Measurements from ENCODE around the gene SNX6. TPM values are rescaled to one million over a fixed set of nuclear protein-coding genes. Genes with fewer than 3 reads are reported as not detected.
"Not testable (repeated sequence)": the region's sequence is repeated elsewhere in the genome, so short reads cannot be mapped to it uniquely, and the experiment has no call there.

The SNX6 gene
- total RNA-seq, 2 experiments from 2014 or later = 62.0 to 65.4 TPM

GRCh38 chr14:34562037-34562775 is 67.7 kb downstream of the SNX6 start:
- not testable (repeated sequence) for H3K4me3 Mint-ChIP-seq, DNase-seq, H3K9me3 Mint-ChIP-seq, H3K27ac Mint-ChIP-seq, H3K4me1 Mint-ChIP-seq, H3K27me3 Mint-ChIP-seq, H3K36me3 Mint-ChIP-seq

- H3K4me3 Mint-ChIP-seq, H3K36me3 Mint-ChIP-seq, H3K4me1 Mint-ChIP-seq, H3K27me3 Mint-ChIP-seq, H3K9me3 Mint-ChIP-seq, H3K27ac Mint-ChIP-seq, DNase-seq: not testable (repeated sequence)
Observed at GRCh38 chr14:34556498-34556829, 73.5 kb downstream of the SNX6 start.

- H3K27me3 Mint-ChIP-seq = not testable (repeated sequence)
Observed at GRCh38 chr14:34555583-34556497, 74.1 kb downstream of the SNX6 start.

GRCh38 chr14:34554540-34555250 is 75.3 kb downstream of the SNX6 start:
- Mint-ChIP-seq H3K36me3 (no peaks in the 10 kb centered on the region), H3K27ac (peak overlapping the region; percentile 55), H3K4me3 (peak overlapping the region; percentile 23), H3K9me3 (no peaks in the 10 kb centered on the region), H3K27me3 (no peaks in the 10 kb centered on the region), H3K4me1 (peaks cover 8% of the 10 kb centered on the region)
- no peak for DNase-seq

More at GRCh38 chr14:34555583-34556497, 74.1 kb downstream of the SNX6 start:
- H3K36me3 Mint-ChIP-seq, DNase-seq, H3K9me3 Mint-ChIP-seq, H3K4me3 Mint-ChIP-seq, H3K27ac Mint-ChIP-seq, H3K4me1 Mint-ChIP-seq: not testable (repeated sequence)

- not testable (repeated sequence) for H3K9me3 Mint-ChIP-seq, H3K4me3 Mint-ChIP-seq, DNase-seq, H3K36me3 Mint-ChIP-seq, H3K27ac Mint-ChIP-seq, H3K4me1 Mint-ChIP-seq, H3K27me3 Mint-ChIP-seq
Observed at GRCh38 chr14:34549276-34549966, 80.5 kb downstream of the SNX6 start.

GRCh38 chr14:34548472-34548981 is 81.4 kb downstream of the SNX6 start:
- H3K4me3 Mint-ChIP-seq = no peak overlapping the region
- H3K4me1 Mint-ChIP-seq = peaks cover 1% of the 10 kb centered on the region
- H3K9me3 Mint-ChIP-seq = no peaks in the 10 kb centered on the region
- H3K36me3 Mint-ChIP-seq = no peaks in the 10 kb centered on the region
- H3K27ac Mint-ChIP-seq = no peak overlapping the region
- no peak for DNase-seq
- H3K27me3 Mint-ChIP-seq = no peaks in the 10 kb centered on the region

GRCh38 chr14:34547136-34547520 is 82.8 kb downstream of the SNX6 start:
- not testable (repeated sequence) for H3K4me1 Mint-ChIP-seq, H3K9me3 Mint-ChIP-seq, H3K27ac Mint-ChIP-seq, H3K4me3 Mint-ChIP-seq, H3K27me3 Mint-ChIP-seq, H3K36me3 Mint-ChIP-seq, DNase-seq

GRCh38 chr14:34546272-34547135 is 83.4 kb downstream of the SNX6 start:
- DNase-seq, H3K9me3 Mint-ChIP-seq, H3K36me3 Mint-ChIP-seq, H3K4me1 Mint-ChIP-seq, H3K4me3 Mint-ChIP-seq, H3K27ac Mint-ChIP-seq, H3K27me3 Mint-ChIP-seq: not testable (repeated sequence)

- Mint-ChIP-seq H3K4me1 (peaks cover 23% of the 10 kb centered on the region), H3K27ac (peak overlapping the region; percentile 99), H3K4me3 (peak overlapping the region; percentile 99)
- H3K36me3 Mint-ChIP-seq, H3K9me3 Mint-ChIP-seq, DNase-seq, H3K27me3 Mint-ChIP-seq: not testable (repeated sequence)
Observed at GRCh38 chr14:34540181-34541059, 89.5 kb downstream of the SNX6 start.

- H3K9me3 Mint-ChIP-seq = no peaks in the 10 kb centered on the region
- peak within 1 kb of the TSS; percentile 99 for H3K4me3 Mint-ChIP-seq
- no peaks in the 10 kb centered on the region for H3K27me3 Mint-ChIP-seq
- peak within 1 kb of the TSS; percentile 99 for H3K27ac Mint-ChIP-seq
- H3K4me1 Mint-ChIP-seq = peaks cover 25% of the 10 kb centered on the region
- H3K36me3 Mint-ChIP-seq = peaks cover 2% of the 10 kb centered on the region
- DNase-seq = peak; percentile 94
Observed at GRCh38 chr14:34539407-34540180, 90.4 kb downstream of the SNX6 start, which contains the start of gene EAPP. EAPP (minus strand) TSS chr14:34539701; CDS start chr14:34539628, 73 bp downstream.

- peaks cover 31% of the 10 kb centered on the region for H3K4me1 Mint-ChIP-seq
- H3K36me3 Mint-ChIP-seq = peaks cover 2% of the 10 kb centered on the region
- peak overlapping the region; percentile 99 for H3K27ac Mint-ChIP-seq
Observed at GRCh38 chr14:34538871-34539406, 91.0 kb downstream of the SNX6 start.

GRCh38 chr14:34538096-34538495 is 91.9 kb downstream of the SNX6 start:
- H3K36me3 Mint-ChIP-seq, DNase-seq, H3K27me3 Mint-ChIP-seq, H3K9me3 Mint-ChIP-seq: not testable (repeated sequence)
- peak overlapping the region; percentile 99 for H3K27ac Mint-ChIP-seq
- H3K4me3 Mint-ChIP-seq = peak overlapping the region; percentile 99
- peaks cover 31% of the 10 kb centered on the region for H3K4me1 Mint-ChIP-seq

More at GRCh38 chr14:34538871-34539406, 91.0 kb downstream of the SNX6 start:
- H3K9me3 Mint-ChIP-seq = no peaks in the 10 kb centered on the region
- no peak for DNase-seq
- H3K4me3 Mint-ChIP-seq = peak overlapping the region; percentile 99
- no peaks in the 10 kb centered on the region for H3K27me3 Mint-ChIP-seq
